Stimulated activated CD8-positive, alpha-beta memory T cell treated with anti-CD3 and anti-CD28 coated beads, Interleukin-12 subunit alpha, Interleukin-12 subunit beta, amount 100 ng/mL, for 4 hours (primary cell): ENCODE results near the gene CEACAM21.

Experiments used
- DNase-seq: peaks from one replicate; pipeline ENCODE4 v3.0.0-alpha.2; 2020; ENCODE audit warnings: low read depth

The CEACAM21 gene

GRCh38 chr19:41575998-41576397, at the start of gene CEACAM21:
Gene CEACAM21 (plus strand): TSS chr19:41576166. CDS start chr19:41576275, 109 bp downstream.
- DNase-seq, result no peak

DNA sequence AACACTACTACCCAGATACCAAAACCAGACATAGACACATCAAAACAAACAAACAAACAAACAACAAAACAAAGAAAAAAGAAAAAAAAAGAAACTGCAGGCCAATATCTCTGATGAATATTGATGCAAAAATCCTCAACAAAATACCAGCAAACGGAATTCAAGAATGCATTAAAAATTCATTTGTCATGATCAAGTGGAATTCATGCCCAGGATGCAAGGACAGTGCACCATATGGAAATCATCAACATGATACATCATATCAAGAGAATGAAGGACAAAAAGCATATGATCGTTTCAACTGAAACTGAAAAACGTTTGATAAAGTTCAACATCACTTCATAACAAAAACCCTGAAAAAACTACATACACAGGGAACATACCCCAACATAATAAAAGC, 48.9 kb upstream of the CEACAM21 start:
- no peak for DNase-seq

- DNase-seq, result no peak
Measured at GRCh38 chr19:41528106-41528505, 47.9 kb upstream of the CEACAM21 start.

- DNase-seq, result no peak
Measured at GRCh38 chr19:41529484-41530183, 46.3 kb upstream of the CEACAM21 start.

- no peak for DNase-seq
Measured at GRCh38 chr19:41530184-41530534, 45.8 kb upstream of the CEACAM21 start.

DNA sequence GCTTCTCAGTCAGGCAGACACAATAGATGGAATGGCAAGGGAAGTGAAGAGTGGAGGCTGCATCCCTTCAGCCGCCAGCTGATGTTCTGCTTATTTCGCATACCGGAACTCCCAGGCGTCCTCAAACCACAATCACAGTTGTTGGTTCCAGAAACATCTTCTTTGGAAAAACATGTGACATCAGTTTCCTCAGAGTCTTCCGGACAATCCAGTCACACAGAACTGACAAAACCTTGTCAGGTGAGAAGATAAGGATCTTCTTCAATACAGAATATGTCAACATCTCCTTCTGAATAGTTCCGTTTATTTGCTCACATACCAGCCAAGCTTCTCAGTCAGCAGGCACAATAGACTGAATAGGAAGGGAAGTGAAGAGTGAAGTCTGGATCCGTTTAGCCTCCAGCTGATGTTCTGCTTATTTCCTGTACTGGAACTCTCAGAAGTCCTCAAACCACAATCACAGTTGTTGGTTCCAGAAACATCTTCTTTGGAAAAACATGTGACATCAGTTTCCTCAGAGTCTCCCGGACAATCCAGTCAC, 45.1 kb upstream of the CEACAM21 start:
- DNase-seq, result no peak

GRCh38 chr19:41531438-41532311, 44.3 kb upstream of the CEACAM21 start:
- DNase-seq, result peak; percentile 68

DNA sequence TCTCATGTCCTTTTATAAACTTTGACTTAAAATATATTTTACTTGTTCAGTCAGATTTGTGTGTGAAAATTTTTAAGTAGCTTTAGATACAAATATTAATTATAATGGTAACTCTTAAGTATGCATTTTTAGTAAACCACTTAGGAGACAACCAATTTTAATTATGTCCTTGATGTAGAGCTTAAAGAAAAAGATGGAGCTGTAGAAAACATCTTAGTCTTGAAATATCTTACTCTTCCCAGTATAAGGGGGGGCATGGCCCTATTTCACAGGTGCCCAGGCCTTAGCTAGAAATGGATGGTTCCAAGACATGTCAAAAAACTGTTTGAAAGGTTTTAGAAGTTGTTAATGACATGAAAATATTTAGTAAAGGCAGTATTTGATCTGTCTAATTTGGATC, 43.4 kb upstream of the CEACAM21 start:
- DNase-seq, result no peak

- DNase-seq, result no peak
Measured at GRCh38 chr19:41533671-41534215, 42.2 kb upstream of the CEACAM21 start.

- no peak for DNase-seq
Measured at GRCh38 chr19:41535029-41535622, 40.8 kb upstream of the CEACAM21 start.

- no peak for DNase-seq
Measured at GRCh38 chr19:41537789-41538188, 38.2 kb upstream of the CEACAM21 start.

DNA sequence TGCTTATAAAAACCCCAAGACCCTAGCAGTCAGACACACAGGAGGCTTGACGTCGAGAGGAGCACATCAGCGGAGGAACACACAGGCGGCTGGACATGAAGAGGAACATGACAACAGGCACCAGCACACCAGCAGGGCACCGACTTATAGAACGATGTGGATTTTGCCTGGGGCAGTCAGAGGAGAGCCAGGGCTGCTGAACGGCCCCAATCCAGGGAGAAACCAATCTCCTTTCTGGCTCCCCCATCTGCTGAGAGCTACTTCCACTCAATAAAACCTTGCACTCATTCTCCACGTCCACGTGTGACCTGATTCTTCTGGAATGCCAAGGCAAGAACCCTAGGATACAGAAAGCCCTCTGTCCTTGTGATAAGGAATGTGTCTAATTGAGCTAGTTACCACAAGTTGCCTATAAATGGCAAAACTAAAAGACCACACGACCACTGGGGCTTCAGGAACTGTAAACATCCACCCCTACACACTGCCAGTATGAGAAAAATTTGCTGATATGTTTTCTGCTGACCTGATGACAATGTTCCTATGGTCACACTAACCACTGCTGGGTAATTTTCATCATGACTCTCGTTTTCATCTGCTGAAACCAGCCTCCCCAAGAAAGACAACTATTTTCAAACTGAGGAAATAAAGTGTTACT, 35.8 kb upstream of the CEACAM21 start:
- no peak for DNase-seq

GRCh38 chr19:41541990-41542584, 33.9 kb upstream of the CEACAM21 start:
- no peak for DNase-seq

GRCh38 chr19:41542622-41543021, 33.3 kb upstream of the CEACAM21 start:
- DNase-seq, result no peak

DNA sequence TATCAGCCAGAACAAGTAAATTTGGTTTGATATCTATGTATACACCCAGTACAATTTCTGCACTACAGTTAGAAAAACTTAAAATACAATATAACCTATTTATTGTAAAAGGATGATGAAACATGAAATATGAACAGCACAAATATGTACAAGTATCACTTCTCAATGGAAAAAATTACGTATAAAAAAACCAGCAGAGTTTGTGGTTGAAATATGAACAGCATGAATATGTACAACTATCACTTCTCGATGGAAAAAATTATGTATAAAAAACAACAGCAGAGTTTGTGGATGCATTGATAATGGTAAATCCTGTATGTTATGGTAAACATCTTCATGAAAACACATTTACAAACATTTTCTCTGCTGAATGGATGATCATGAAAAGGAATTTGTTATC, 32.4 kb upstream of the CEACAM21 start:
- DNase-seq, result no peak

- no peak for DNase-seq
Measured at GRCh38 chr19:41545547-41545946, 30.4 kb upstream of the CEACAM21 start.

DNA sequence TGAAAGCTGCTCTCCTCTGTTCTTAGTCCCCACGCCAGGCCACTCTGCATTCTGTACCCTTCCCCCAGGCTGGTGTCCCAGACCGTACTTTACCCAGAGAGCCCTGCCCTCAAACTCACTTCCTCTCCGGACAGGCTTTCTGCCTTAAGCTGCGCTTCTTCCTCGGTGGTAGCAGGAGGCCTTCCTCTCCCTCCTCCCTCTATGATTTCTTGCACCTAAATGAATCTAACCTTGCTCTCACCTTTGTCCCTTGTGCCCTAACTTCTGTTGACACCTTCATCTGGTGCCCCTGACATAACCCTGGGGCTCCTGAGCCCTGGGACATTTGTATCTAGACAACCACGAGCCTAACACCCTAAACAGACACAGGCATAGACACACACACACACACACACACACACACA, 29.6 kb upstream of the CEACAM21 start:
- no peak for DNase-seq

DNA sequence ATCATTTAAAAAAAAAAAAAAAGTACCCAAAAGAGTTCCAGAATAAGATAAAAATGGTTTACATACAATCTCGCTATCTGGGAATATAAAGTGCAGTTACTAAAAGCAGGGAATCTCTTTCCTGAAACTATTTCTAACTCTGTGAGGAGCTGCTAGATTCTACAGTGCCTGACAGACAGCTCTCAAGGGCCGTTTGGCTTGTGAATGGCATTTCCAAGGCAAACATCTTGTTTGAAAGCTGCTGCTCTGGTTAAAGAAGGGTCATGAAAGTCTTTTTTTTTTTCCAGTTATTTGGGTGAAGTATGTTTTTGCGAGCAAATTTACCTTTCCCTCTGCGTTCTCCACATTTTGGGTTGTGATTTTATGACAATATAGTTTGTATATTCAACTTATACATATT, 29.0 kb upstream of the CEACAM21 start:
- no peak for DNase-seq

DNA sequence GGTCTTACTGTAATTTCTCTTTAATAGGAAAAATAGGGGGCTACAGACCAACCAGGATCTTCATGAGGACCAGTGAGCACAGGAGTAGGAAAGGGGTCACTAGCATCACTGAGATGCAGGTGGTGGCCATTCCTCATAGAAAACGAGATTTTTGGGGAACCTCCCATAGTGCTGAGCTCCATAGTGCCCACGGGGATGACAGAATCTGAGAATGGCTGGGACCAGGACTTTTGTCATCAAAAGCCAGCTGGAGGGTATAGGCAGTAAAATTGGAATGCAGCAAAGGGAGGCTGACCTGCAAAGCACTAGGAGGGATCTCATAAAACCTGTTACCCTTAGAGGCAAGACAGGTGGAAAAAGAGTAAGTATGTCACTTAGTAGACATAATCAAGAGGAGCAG, 28.4 kb upstream of the CEACAM21 start:
- DNase-seq, result no peak

DNA sequence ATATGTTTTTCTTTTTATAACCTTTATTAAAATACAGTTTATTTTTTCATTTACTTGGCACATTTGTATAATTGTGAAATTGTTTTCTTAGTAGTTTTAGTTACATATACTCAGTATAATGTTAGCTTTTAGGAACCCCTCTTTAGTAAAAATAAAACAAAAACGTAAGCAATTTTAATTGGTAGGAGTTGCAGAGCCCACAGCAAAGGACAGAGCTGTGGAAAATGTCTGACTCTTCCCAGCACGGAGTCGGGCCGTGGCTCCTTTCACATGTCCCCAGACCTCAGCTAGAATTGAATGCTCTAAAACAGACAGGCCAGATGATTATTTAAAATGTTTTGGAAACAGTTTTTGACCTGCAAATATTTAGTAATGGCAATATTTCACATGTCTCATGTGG, 27.9 kb upstream of the CEACAM21 start:
- DNase-seq, result no peak

GRCh38 chr19:41548954-41549688, 26.8 kb upstream of the CEACAM21 start:
- peak; percentile 45 for DNase-seq
